ENCODE measurements around the gene CLEC4E.

The CLEC4E gene

DNA sequence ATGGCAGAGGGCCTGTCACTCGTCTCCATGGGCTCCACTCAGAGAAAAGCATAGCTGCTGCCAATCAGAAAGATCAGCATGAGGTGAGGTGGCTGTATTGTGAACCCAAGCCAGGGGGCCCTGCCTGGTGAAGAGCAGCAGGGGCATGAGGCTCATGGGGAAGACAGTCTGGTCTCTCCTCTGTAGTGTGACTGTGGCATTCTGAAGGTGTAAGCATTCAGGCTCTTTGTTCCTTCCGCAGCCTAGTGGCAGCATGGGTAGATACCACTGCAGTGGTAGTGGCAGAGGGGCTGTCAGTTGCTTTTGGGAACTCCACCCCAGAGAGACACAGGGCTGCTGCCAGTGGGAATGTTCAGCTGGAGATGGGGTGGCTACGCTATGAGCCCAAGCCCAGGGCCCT is 32.5 kb downstream of the CLEC4E start:
- Histone ChIP-seq H3K79me2 (ENCODE audit: insufficient read depth, low read length) (no peaks in the 10 kb centered on the region), H3K9me2 (replicated peaks; ENCODE audit: low read depth, low read length) (no peaks in the 10 kb centered on the region), H3F3A (ENCODE audit: low read depth) (no peaks in the 10 kb centered on the region), H3K36me3 (ENCODE audit: insufficient read depth, low read length) (no peaks in the 10 kb centered on the region), H3K4me3 (ENCODE audit: low read length, poor library complexity, severe bottlenecking) (no peak overlapping the region), H3K27me3 (ENCODE audit: insufficient read depth, low read length, poor library complexity, severe bottlenecking) (no peaks in the 10 kb centered on the region), H3K4me1 (ENCODE audit: insufficient read depth, low read length, poor library complexity, severe bottlenecking) (peaks cover 27% of the 10 kb centered on the region), H3K9ac (ENCODE audit: low read depth, low read length, poor library complexity, severe bottlenecking) (peak overlapping the region; percentile 47), H2AFZ (ENCODE audit: low read length) (peak overlapping the region; percentile 74), H4K20me1 (ENCODE audit: insufficient read depth, low read length, poor library complexity, severe bottlenecking) (no peaks in the 10 kb centered on the region), H3K9me3 (ENCODE audit: insufficient read depth, low read depth, low read length) (no peaks in the 10 kb centered on the region), H3K4me2 (ENCODE audit: low read depth, low read length, poor library complexity, severe bottlenecking) (peak overlapping the region; percentile 49)
- TF ChIP-seq CTCF (conservative IDR thresholded peaks at IDR 0.05; ENCODE audit: low read length) (no peak; the same call in 1 of the 2 replicates), EZH2phosphoT487 (IDR thresholded peaks at IDR 0.05; ENCODE audit: borderline replicate concordance) (no peak)

DNA sequence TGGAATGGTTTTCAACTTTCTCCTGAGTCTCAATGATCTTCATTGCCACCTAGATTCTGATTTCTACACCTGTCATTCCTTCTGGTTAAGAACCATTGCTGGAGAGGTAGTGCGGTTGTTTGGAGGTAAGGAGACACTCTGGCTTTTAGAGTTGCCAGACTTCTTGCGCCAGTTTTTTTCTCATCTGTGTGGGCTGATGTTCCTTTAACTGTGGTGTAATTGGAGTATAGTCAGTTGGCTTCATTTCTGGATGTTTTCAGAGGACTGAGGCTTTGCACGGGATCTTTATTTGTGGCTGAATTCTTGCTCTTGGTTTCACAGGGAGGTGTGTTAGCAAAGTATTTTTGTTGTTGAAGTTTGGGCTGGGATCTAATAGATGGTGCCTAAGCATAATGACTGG is 33.1 kb downstream of the CLEC4E start:
- no peak overlapping the region for H3K4me3 ChIP-seq (ENCODE audit: low read length, poor library complexity, severe bottlenecking)
- no peaks in the 10 kb centered on the region for H3F3A ChIP-seq (ENCODE audit: low read depth)
- H3K27me3 ChIP-seq (ENCODE audit: insufficient read depth, low read length, poor library complexity, severe bottlenecking), result no peaks in the 10 kb centered on the region
- TF ChIP-seq CTCF (conservative IDR thresholded peaks at IDR 0.05; ENCODE audit: low read length), result no peak
- H3K9ac ChIP-seq (ENCODE audit: low read depth, low read length, poor library complexity, severe bottlenecking), result peak overlapping the region; percentile 47
- H3K79me2 ChIP-seq (ENCODE audit: insufficient read depth, low read length), result no peaks in the 10 kb centered on the region
- H4K20me1 ChIP-seq (ENCODE audit: insufficient read depth, low read length, poor library complexity, severe bottlenecking), result no peaks in the 10 kb centered on the region
- H3K36me3 ChIP-seq (ENCODE audit: insufficient read depth, low read length), result no peaks in the 10 kb centered on the region
- peak overlapping the region; percentile 74 for H2AFZ ChIP-seq (ENCODE audit: low read length)
- no peaks in the 10 kb centered on the region for H3K9me2 ChIP-seq (replicated peaks; ENCODE audit: low read depth, low read length)
- H3K4me2 ChIP-seq (ENCODE audit: low read depth, low read length, poor library complexity, severe bottlenecking), result no peak overlapping the region
- H3K4me1 ChIP-seq (ENCODE audit: insufficient read depth, low read length, poor library complexity, severe bottlenecking), result peaks cover 33% of the 10 kb centered on the region
- no peaks in the 10 kb centered on the region for H3K9me3 ChIP-seq (ENCODE audit: insufficient read depth, low read depth, low read length)

DNA sequence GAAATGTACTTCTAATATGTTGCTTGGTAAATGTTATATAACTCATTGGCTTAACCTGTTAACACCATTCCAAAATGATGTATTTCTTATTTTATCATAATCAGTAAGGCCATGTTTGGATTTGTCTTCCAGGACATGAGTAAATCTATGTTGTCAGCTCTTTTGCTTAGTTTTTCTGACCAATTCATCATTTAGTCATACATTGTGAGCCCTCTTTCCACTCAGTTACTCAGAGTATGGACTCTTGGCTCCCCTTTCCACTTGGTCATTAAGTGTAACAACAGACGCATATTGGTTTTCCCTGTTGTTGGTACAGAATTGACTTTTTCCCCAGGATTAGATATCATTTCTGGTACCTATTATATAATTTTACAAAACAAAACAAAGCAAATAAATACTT is 36.4 kb downstream of the CLEC4E start:
- TF ChIP-seq CTCF (conservative IDR thresholded peaks at IDR 0.05; ENCODE audit: low read length) (no peak), EZH2phosphoT487 (IDR thresholded peaks at IDR 0.05; ENCODE audit: borderline replicate concordance) (no peak)
- Histone ChIP-seq H3K9me3 (ENCODE audit: insufficient read depth, low read depth, low read length) (no peaks in the 10 kb centered on the region), H3K4me3 (ENCODE audit: low read length, poor library complexity, severe bottlenecking) (no peak overlapping the region), H3K27me3 (ENCODE audit: insufficient read depth, low read length, poor library complexity, severe bottlenecking) (no peaks in the 10 kb centered on the region), H3K4me1 (ENCODE audit: insufficient read depth, low read length, poor library complexity, severe bottlenecking) (peaks cover 56% of the 10 kb centered on the region), H3K9ac (ENCODE audit: low read depth, low read length, poor library complexity, severe bottlenecking) (no peak overlapping the region), H3F3A (ENCODE audit: low read depth) (peaks cover 5% of the 10 kb centered on the region; the same call in 1 of the 2 replicates), H3K9me2 (replicated peaks; ENCODE audit: low read depth, low read length) (no peaks in the 10 kb centered on the region), H4K20me1 (ENCODE audit: insufficient read depth, low read length, poor library complexity, severe bottlenecking) (no peaks in the 10 kb centered on the region), H3K79me2 (ENCODE audit: insufficient read depth, low read length) (no peaks in the 10 kb centered on the region), H3K4me2 (ENCODE audit: low read depth, low read length, poor library complexity, severe bottlenecking) (no peak overlapping the region), H2AFZ (ENCODE audit: low read length) (no peak overlapping the region), H3K36me3 (ENCODE audit: insufficient read depth, low read length) (no peaks in the 10 kb centered on the region)

All from Loucy (cell line).